Uterus (tissue), 2 donors: Measurements from ENCODE around the gene TAF1D.

Experiments
- POLR2A ChIP-seq, 2 donors: fragments of 450-650 bp; IDR thresholded peaks; one replicate each; pipeline ENCODE4 v1.6.1; 2016; ENCODE audit warnings: antibody characterized with exemption in 2 of 2, mild to moderate bottlenecking in 1 of 2, moderate library complexity in 1 of 2
- TF ChIP-seq, protein P1 (sequence below), 4 experiments: fragments of 200-600 bp in 2 of 4; fragments of 450-650 bp in 2 of 4; sonication (generic) in 2 of 4; IDR thresholded peaks; one replicate each; pipeline ENCODE4 v1.5.1; 2016 to 2019; ENCODE audit warnings: antibody characterized with exemption in 4 of 4, mild to moderate bottlenecking in 2 of 4, moderate library complexity in 1 of 4

DNA sequence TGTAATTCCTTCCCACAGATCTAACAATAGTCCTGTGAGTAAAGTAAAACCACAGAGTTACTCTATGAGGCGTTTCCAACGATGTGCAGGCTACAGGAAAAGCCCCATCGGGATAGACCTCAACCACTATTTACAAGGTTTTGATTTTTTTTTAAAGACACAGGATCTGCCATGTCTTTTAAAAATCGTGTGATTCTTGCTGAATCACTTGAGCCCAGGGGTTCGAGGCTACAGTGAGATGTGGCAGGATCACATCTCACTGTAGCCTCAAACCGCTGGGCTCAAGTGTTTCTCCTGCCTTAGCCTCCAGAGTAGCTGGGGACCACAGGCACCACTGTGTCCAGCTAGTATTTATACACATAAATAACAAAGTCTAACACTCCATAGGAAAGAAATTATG lies 7.8 kb downstream of the TAF1D start:
- TF ChIP-seq, protein P1, sequence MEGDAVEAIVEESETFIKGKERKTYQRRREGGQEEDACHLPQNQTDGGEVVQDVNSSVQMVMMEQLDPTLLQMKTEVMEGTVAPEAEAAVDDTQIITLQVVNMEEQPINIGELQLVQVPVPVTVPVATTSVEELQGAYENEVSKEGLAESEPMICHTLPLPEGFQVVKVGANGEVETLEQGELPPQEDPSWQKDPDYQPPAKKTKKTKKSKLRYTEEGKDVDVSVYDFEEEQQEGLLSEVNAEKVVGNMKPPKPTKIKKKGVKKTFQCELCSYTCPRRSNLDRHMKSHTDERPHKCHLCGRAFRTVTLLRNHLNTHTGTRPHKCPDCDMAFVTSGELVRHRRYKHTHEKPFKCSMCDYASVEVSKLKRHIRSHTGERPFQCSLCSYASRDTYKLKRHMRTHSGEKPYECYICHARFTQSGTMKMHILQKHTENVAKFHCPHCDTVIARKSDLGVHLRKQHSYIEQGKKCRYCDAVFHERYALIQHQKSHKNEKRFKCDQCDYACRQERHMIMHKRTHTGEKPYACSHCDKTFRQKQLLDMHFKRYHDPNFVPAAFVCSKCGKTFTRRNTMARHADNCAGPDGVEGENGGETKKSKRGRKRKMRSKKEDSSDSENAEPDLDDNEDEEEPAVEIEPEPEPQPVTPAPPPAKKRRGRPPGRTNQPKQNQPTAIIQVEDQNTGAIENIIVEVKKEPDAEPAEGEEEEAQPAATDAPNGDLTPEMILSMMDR (IDR thresholded peaks at IDR 0.05): no peak
- no peak for TF ChIP-seq POLR2A (IDR thresholded peaks at IDR 0.05)
